HCT116 (cell line): ENCODE results near the gene STIM1. TPM values are rescaled to one million over a fixed set of nuclear protein-coding genes. Genes with fewer than 3 reads are reported as not detected.
A peak's percentile ranks its signal among the peaks of the same experiment; 100 is the strongest.

ENCODE experiments used
- ATAC-seq: fragments of 200-7000 bp; cut with Tn5 transposase; 2 replicates; pipeline ENCODE4 v1.9.1; 2020; ENCODE audit warnings: mild to moderate bottlenecking, moderate library complexity
- BruUV-seq: library from RNA; stranded (reverse); fragments of 400-500 nt; replicated peaks from 2 replicates; lab custom pipeline; 2021; lab: Mats Ljungman, UMichigan
- CTCF ChIA-PET: fragments of 300-600 bp; sonication (Branson Sonifier 250); formaldehyde crosslinking; loops from one replicate; lab custom pipeline; 2021; ENCODE audit warnings: antibody characterized with exemption; lab: Charles Lee
- POLR2A ChIA-PET: fragments of 300-600, 350-600 bp; sonication (Branson Sonifier 250); formaldehyde crosslinking; loops from one replicate; lab custom pipeline; 2021; ENCODE audit warnings: antibody characterized with exemption; lab: Charles Lee
- RAD21 ChIA-PET, 2 experiments: fragments of 300-600 bp; sonication (Branson Sonifier 250); formaldehyde crosslinking; loops; one replicate each; lab custom pipeline; 2023; ENCODE audit warnings: low total read pairs in 2 of 2; ENCODE audit not compliant: uncharacterized antibody in 2 of 2, unreplicated experiment in 2 of 2, low non-redundant PET in 1 of 2; lab: Charles Lee
- DNase-seq: peaks from one replicate; pipeline ENCODE4 v3.0.0-alpha.2; 2010; ENCODE audit warnings: low read depth, low spot score
- H2AFZ ChIP-seq: fragments of 200-600 bp; shearing (Covaris generic), sonication (generic); 2 replicates; pipeline ENCODE4 v1.6.1; 2017; ENCODE audit warnings: low read depth, mixed run types, mixed read lengths, antibody characterized with exemption, low read length; ENCODE audit not compliant: poor library complexity, severe bottlenecking
- H3K27ac ChIP-seq: 2 replicates; pipeline ENCODE4 v1.5.1; 2012; ENCODE audit warnings: low read depth, low read length
- H3K27me3 ChIP-seq: fragments of 200-600 bp; sonication (generic); 2 replicates; pipeline ENCODE4 v1.6.1; 2016; ENCODE audit warnings: mixed run types, low read length, mixed read lengths; ENCODE audit not compliant: insufficient read depth
- H3K36me3 ChIP-seq, 2 experiments: fragments of 200-500 bp in 1 of 2; fragments of 200-600 bp in 1 of 2; sonication (Bioruptor generic) in 1 of 2; sonication (generic) in 1 of 2; 2 replicates each; pipeline versions ENCODE4 v1.5.1 to v1.6.1; 2014 to 2016; ENCODE audit warnings: low read length in 2 of 2, inconsistent platforms in 1 of 2, mixed read lengths in 1 of 2, mixed run types in 1 of 2; ENCODE audit not compliant: insufficient read depth in 2 of 2, control insufficient read depth in 1 of 2
- H3K4me1 ChIP-seq, 2 experiments: fragments of 200-600 bp in 1 of 2; sonication (generic) in 1 of 2; 2 replicates each; pipeline versions ENCODE4 v1.5.1 to v1.6.1; 2012 to 2017; ENCODE audit warnings: low read length in 2 of 2, inconsistent platforms in 1 of 2, mild to moderate bottlenecking in 1 of 2, mixed read lengths in 1 of 2, mixed run types in 1 of 2, moderate library complexity in 1 of 2; ENCODE audit not compliant: insufficient read depth in 2 of 2, control insufficient read depth in 1 of 2
- H3K4me2 ChIP-seq: fragments of 200-600 bp; sonication (generic); 2 replicates; pipeline ENCODE4 v1.6.1; 2017; ENCODE audit warnings: mixed run types, low read length, mixed read lengths
- H3K4me3 ChIP-seq, 2 experiments: fragments of 200-600 bp in 1 of 2; sonication (generic) in 1 of 2; replicated peaks in 1 of 2; 2 replicates each; pipeline ENCODE4 v1.5.1; 2011 to 2016; ENCODE audit warnings: low read length in 2 of 2, control low read depth in 1 of 2, low read depth in 1 of 2, mild to moderate bottlenecking in 1 of 2, mixed read lengths in 1 of 2, mixed run types in 1 of 2
- H3K79me2 ChIP-seq: fragments of 200-600 bp; sonication (generic); 2 replicates; pipeline ENCODE4 v1.6.1; 2017; ENCODE audit warnings: mild to moderate bottlenecking, mixed run types, low read length, moderate library complexity, mixed read lengths; ENCODE audit not compliant: insufficient read depth
- H3K9ac ChIP-seq: fragments of 200-600 bp; sonication (generic); 2 replicates; pipeline ENCODE4 v1.6.1; 2016; ENCODE audit warnings: low read length, mixed read lengths
- H3K9me2 ChIP-seq: fragments of 200-600 bp; sonication (generic), shearing (Covaris generic); 2 replicates; pipeline ENCODE4 v1.6.1; 2017; ENCODE audit warnings: mixed run types, mild to moderate bottlenecking, moderate library complexity; ENCODE audit not compliant: insufficient read depth
- H3K9me3 ChIP-seq, 2 experiments: fragments of 200-500 bp in 1 of 2; fragments of 200-600 bp in 1 of 2; sonication (Bioruptor generic) in 1 of 2; sonication (generic) in 1 of 2; 2 replicates each; pipeline ENCODE4 v1.6.1; 2014 to 2017; ENCODE audit warnings: low read length in 2 of 2, mixed read lengths in 2 of 2, inconsistent platforms in 1 of 2, low read depth in 1 of 2, mild to moderate bottlenecking in 1 of 2, mixed run types in 1 of 2, moderate library complexity in 1 of 2; ENCODE audit not compliant: control insufficient read depth in 1 of 2, insufficient read depth in 1 of 2
- H4K20me1 ChIP-seq: fragments of 200-600 bp; sonication (generic), shearing (Covaris generic); 2 replicates; pipeline ENCODE4 v1.6.1; 2017; ENCODE audit warnings: mixed run types, mild to moderate bottlenecking, moderate library complexity; ENCODE audit not compliant: insufficient read depth
- CTCF ChIP-seq, 3 experiments: fragments of 200-600 bp in 1 of 3; sonication (generic) in 1 of 3; IDR thresholded peaks in 2 of 3; conservative IDR thresholded peaks in 1 of 3; 2 replicates each; pipeline ENCODE4 v1.5.1; 2012 to 2017; ENCODE audit warnings: low read depth in 2 of 3, low read length in 2 of 3, antibody characterized with exemption in 1 of 3, borderline replicate concordance in 1 of 3, control low read depth in 1 of 3, mild to moderate bottlenecking in 1 of 3, mixed read lengths in 1 of 3, mixed run types in 1 of 3, moderate library complexity in 1 of 3; ENCODE audit not compliant: insufficient read depth in 1 of 3
- EZH2 ChIP-seq: fragments of 200-600 bp; sonication (generic); IDR thresholded peaks from 2 replicates; pipeline ENCODE4 v1.6.1; 2017; ENCODE audit warnings: antibody characterized with exemption, mixed run types
- RAD21 ChIP-seq: IDR thresholded peaks from 2 replicates; pipeline ENCODE4 v1.6.1; 2012; ENCODE audit warnings: low read depth, mild to moderate bottlenecking
- YY1 ChIP-seq: IDR thresholded peaks from 2 replicates; pipeline ENCODE4 v1.6.1; 2011; ENCODE audit warnings: low read length, low read depth, moderate library complexity, mild to moderate bottlenecking; ENCODE audit not compliant: insufficient replicate concordance; ENCODE audit errors: extremely low read depth
- ZFX ChIP-seq: fragments of 450-650 bp; IDR thresholded peaks from 2 replicates; pipeline ENCODE4 v1.6.1; 2017
- ZNF274 ChIP-seq: fragments of 200-500 bp; sonication (Bioruptor generic); IDR thresholded peaks from 2 replicates; pipeline ENCODE4 v1.6.1; 2014; ENCODE audit warnings: mild to moderate bottlenecking, low read depth, low read length, inconsistent platforms
- intact Hi-C: fragments of 100-400 bp; cut with micrococcal nuclease; formaldehyde crosslinking; loops from 2 replicates; pipeline ENCODE4 v1.10.0; 2022
- total RNA-seq: library from RNA; stranded (reverse); gene quantifications from one replicate; pipeline ENCODE4 v1.2.1, GENCODE V29; 2021; ENCODE audit not compliant: unreplicated experiment

STIM1 gene
- total RNA-seq, 1 experiment from 2014 or later = 22.3 TPM

- H3K4me3 ChIP-seq = no peak overlapping the region
- no peak overlapping the region for H3K9ac ChIP-seq
- DNase-seq (no peak), ATAC-seq (no peak)
- intact Hi-C loops = loop anchor here (1.0 kb wide), 4 partner anchors 218 to 264 kb away; partner anchors contain the start of gene PGAP2
- no peaks in the 10 kb centered on the region for H3K79me2 ChIP-seq
- H3K9me3 ChIP-seq = no peaks in the 10 kb centered on the region
- no peak overlapping the region for H2AFZ ChIP-seq
- CTCF ChIA-PET = interaction anchor here (1.3 to 4.8 kb wide), 12 partner anchors 8 to 373 kb away, joined by 3 to 152 read pairs (median 9); partner anchors contain the start of genes PGAP2, RHOG and STIM1
- no peaks in the 10 kb centered on the region for H3K27me3 ChIP-seq
- H4K20me1 ChIP-seq = no peaks in the 10 kb centered on the region
- no TSS peak for BruUV-seq
- POLR2A ChIA-PET = interaction anchor here (1.3 kb wide), 1 partner anchor 230 kb away, joined by 4 read pairs; no protein-coding TSS in a partner anchor
- no peak overlapping the region for H3K27ac ChIP-seq
- no peak for TF ChIP-seq RAD21
- no peak for TF ChIP-seq YY1
- no peak for TF ChIP-seq ZNF274
- no peak for TF ChIP-seq ZFX
- no peak for TF ChIP-seq EZH2
- H3K9me2 ChIP-seq = no peaks in the 10 kb centered on the region
- RAD21 ChIA-PET = interaction anchor here (1.2 to 3.2 kb wide), 4 partner anchors 217 to 224 kb away, joined by 3 to 19 read pairs (median 14); partner anchors contain the start of gene STIM1 (in 1 of the 2)
- H3K4me2 ChIP-seq = no peak overlapping the region
- H3K4me1 ChIP-seq = no peaks in the 10 kb centered on the region
- H3K36me3 ChIP-seq = no peaks in the 10 kb centered on the region
Measured at GRCh38 chr11:4071914-4072313, 216.4 kb downstream of the STIM1 start.

GRCh38 chr11:4072668-4073285 lies 217.3 kb downstream of the STIM1 start:
- TF ChIP-seq YY1 (peak; percentile 83), CTCF (IDR thresholded peaks at IDR 0.05 in 2 of 3, conservative IDR thresholded peaks at IDR 0.05 in 1 of 3; ENCODE audit: borderline replicate concordance in 1 of 3, insufficient read depth in 1 of 3, low read depth in 2 of 3, low read length in 2 of 3) (peak; percentile 79 to 95 (median 89)), ZNF274 (no peak), RAD21 (peak; percentile 97)
- Histone ChIP-seq H3K4me3 (no peak overlapping the region), H3K9me3 (no peaks in the 10 kb centered on the region), H3K27me3 (no peaks in the 10 kb centered on the region), H3K9me2 (no peaks in the 10 kb centered on the region), H3K36me3 (no peaks in the 10 kb centered on the region), H3K4me2 (no peak overlapping the region), H3K27ac (no peak overlapping the region), H3K4me1 (no peaks in the 10 kb centered on the region), H2AFZ (no peak overlapping the region), H3K9ac (no peak overlapping the region), H4K20me1 (no peaks in the 10 kb centered on the region), H3K79me2 (no peaks in the 10 kb centered on the region)
- CTCF ChIA-PET = interaction anchor here (0.7 to 4.8 kb wide), 16 partner anchors 8 to 492 kb away, joined by 3 to 152 read pairs (median 6); partner anchors contain the start of genes PGAP2, RHOG and STIM1
- intact Hi-C loops = loop anchor here (1.0 kb wide), 4 partner anchors 218 to 264 kb away; partner anchors contain the start of gene PGAP2
- POLR2A ChIA-PET = interaction anchor here (1.2 to 1.4 kb wide), 3 partner anchors 218 to 231 kb away, joined by 3 to 8 read pairs (median 4); partner anchors contain the start of gene STIM1
- BruUV-seq = no TSS peak
- ATAC-seq (peak; percentile 94), DNase-seq (peak; percentile 59)
- RAD21 ChIA-PET = interaction anchor here (0.7 to 3.2 kb wide), 10 partner anchors 9 to 231 kb away, joined by 3 to 19 read pairs (median 4); partner anchors contain the start of genes RHOG (in 1 of the 2) and STIM1 (in 1 of the 2)
